ACC112 (cell line): Measurements from ENCODE around the gene ELAVL3.
"Not testable (repeated sequence)": the region's sequence is repeated elsewhere in the genome, so short reads cannot be mapped to it uniquely, and the experiment has no call there.

ENCODE experiments used
- H2AFZ ChIP-seq: fragments of 200-600 bp; sonication (generic); one replicate; pipeline ENCODE4 v1.6.0; 2017; ENCODE audit warnings: antibody characterized with exemption, low read length; ENCODE audit not compliant: unreplicated experiment
- H3K27ac ChIP-seq: fragments of 200-600 bp; sonication (generic); 2 replicates; pipeline ENCODE4 v1.5.1; 2014; ENCODE audit warnings: low read depth, mild to moderate bottlenecking, antibody characterized with exemption, low read length, moderate library complexity
- H3K27me3 ChIP-seq: fragments of 200-600 bp; sonication (generic); 2 replicates; pipeline ENCODE4 v1.6.1; 2014; ENCODE audit warnings: mild to moderate bottlenecking, antibody characterized with exemption, low read length, moderate library complexity, mixed read lengths; ENCODE audit not compliant: insufficient read depth
- H3K36me3 ChIP-seq: fragments of 200-600 bp; sonication (generic); 2 replicates; pipeline ENCODE4 v1.6.1; 2016; ENCODE audit warnings: mild to moderate bottlenecking, antibody characterized with exemption, low read length, moderate library complexity, mixed read lengths; ENCODE audit not compliant: insufficient read depth
- H3K4me1 ChIP-seq: fragments of 200-600 bp; sonication (generic); one replicate; pipeline ENCODE4 v1.6.1; 2016; ENCODE audit warnings: low read length, mixed read lengths; ENCODE audit not compliant: insufficient read depth, unreplicated experiment, control insufficient read depth
- H3K4me3 ChIP-seq: fragments of 200-600 bp; sonication (generic); 2 replicates; pipeline ENCODE4 v1.5.1; 2014; ENCODE audit warnings: mild to moderate bottlenecking, low read depth, low read length
- H3K79me2 ChIP-seq: fragments of 200-600 bp; sonication (generic); one replicate; pipeline ENCODE4 v1.6.0; 2016; ENCODE audit warnings: low read length; ENCODE audit not compliant: control insufficient read depth, unreplicated experiment, insufficient read depth

The ELAVL3 gene

DNA sequence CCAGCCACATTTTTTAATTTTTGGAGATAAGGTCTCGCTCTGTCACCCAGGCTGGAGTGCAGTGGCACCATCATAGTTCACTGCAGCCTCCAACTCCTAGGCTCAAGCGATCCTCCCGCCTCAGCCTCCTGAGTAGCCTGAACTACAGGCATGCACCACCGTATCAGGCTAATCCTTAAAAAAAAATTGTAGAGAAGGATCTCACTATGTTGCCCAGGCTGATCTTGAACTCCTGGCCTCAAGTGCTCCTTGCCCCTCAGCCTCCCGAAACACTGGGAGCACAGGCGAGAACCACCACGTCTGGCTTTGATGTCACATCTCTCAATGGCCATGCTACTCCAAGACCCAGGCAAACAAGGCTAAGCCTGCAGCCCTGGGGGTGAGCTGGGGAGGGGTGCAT lies 24.2 kb downstream of the ELAVL3 start:
- no peaks in the 10 kb centered on the region for H3K4me1 ChIP-seq

DNA sequence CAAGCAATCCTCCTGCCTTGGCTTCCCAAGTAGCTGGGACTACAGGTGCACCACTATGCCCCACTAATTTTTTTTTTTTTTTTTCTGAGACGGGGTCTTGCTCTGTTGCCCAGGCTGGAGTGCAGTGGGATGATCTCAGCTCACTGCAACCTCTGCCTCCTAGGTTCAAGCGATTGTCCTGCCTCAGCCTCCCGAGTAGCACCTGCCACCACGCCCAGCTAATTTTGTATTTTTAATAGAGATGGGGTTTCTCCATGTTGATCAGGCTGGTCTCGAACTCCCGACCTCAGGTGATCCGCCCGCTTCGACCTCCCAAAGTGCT lies 25.7 kb downstream of the ELAVL3 start:
- not testable (repeated sequence) for H3K4me1 ChIP-seq, H2AFZ ChIP-seq, H3K36me3 ChIP-seq, H3K4me3 ChIP-seq, H3K27me3 ChIP-seq, H3K27ac ChIP-seq, H3K79me2 ChIP-seq

More for the DNA sequence above, 24.2 kb downstream of the ELAVL3 start:
- no peak overlapping the region for H3K27ac ChIP-seq
- H3K4me3 ChIP-seq: no peak overlapping the region
- H3K27me3 ChIP-seq: no peaks in the 10 kb centered on the region
- no peaks in the 10 kb centered on the region for H3K36me3 ChIP-seq
- no peaks in the 10 kb centered on the region for H3K79me2 ChIP-seq
- H2AFZ ChIP-seq: no peak overlapping the region

DNA sequence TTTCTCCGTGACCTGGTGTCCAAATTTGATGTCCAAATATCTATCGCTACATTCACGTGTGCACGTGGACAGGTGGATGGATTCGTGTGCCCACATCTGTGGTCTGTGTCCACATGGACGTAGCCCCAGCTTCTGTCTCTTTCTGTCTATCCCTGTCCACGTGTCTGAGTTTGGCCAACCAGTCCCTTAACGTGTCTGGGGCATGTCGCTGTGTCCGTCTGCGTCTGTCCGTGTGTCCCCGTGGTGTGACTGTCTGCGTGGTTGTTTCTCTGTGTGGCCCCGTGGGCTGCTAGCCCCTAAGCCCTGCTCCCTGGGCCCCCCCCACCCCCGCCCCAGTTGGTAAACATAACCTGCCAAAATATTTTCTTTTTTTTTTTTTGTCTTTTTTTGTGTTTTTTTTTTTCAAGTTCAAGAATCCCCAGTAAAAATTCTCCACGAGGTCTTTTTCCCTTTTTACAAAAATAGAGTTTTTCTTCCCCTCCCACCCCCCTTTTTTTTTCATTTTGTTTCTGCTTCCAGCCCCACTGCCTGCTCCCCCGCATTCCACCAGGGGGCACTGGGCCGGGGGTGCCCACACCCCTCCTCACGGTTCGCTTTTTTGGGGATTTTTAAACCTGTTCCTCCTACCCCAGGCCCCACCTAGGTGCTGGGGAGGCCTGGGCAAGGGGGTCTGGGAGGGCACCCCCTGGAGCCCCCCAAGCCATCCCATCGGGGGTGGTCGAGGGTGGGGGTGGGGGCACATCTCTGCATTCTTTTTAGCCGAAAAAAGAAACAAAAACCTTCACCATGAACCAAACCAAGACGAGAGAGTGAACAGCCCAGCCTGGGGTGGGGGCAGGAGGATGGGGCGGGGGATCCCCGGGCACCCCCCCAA lies 27.1 kb downstream of the ELAVL3 start:
- Histone ChIP-seq H3K79me2 (no peaks in the 10 kb centered on the region), H3K4me1 (no peaks in the 10 kb centered on the region), H2AFZ (no peak overlapping the region), H3K4me3 (no peak overlapping the region), H3K36me3 (no peaks in the 10 kb centered on the region), H3K27me3 (no peaks in the 10 kb centered on the region), H3K27ac (no peak overlapping the region)

DNA sequence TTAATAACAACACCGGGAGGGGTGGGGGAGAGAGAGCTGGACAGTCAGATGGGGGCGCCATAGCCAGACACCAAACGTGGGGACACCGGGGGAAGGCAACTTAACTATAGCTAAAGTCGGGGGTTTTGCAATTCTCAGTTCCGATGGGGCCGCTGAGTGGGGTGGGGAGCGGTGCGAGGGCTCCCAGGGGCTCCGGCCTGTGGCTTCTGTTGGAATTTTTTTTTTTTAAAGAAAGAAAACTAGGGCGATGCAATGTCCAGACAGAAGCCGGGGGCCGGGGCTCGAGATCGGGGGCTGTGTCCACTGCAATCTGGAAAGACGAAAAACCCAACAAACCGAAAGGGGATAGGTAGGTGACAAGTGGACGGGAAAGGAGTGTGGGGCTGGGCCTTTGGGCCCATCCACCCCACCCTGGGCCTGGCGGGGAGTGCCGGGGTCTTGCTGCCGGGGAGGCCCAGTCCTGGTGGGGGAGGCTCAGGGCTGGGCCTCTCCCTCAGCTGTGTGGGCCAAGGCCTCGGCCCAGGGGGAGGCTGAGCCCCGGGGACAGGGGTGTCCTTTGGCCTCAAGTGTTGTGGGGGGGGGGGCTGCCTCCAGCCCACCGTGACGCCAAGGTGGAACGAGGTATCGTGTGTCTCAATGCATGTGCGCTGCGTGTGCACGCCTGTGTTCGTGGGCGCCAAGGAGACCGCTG lies 28.1 kb downstream of the ELAVL3 start:
- Histone ChIP-seq H3K79me2 (no peaks in the 10 kb centered on the region), H2AFZ (no peak overlapping the region), H3K4me3 (no peak overlapping the region), H3K27ac (no peak overlapping the region), H3K36me3 (no peaks in the 10 kb centered on the region), H3K27me3 (no peaks in the 10 kb centered on the region), H3K4me1 (no peaks in the 10 kb centered on the region)

DNA sequence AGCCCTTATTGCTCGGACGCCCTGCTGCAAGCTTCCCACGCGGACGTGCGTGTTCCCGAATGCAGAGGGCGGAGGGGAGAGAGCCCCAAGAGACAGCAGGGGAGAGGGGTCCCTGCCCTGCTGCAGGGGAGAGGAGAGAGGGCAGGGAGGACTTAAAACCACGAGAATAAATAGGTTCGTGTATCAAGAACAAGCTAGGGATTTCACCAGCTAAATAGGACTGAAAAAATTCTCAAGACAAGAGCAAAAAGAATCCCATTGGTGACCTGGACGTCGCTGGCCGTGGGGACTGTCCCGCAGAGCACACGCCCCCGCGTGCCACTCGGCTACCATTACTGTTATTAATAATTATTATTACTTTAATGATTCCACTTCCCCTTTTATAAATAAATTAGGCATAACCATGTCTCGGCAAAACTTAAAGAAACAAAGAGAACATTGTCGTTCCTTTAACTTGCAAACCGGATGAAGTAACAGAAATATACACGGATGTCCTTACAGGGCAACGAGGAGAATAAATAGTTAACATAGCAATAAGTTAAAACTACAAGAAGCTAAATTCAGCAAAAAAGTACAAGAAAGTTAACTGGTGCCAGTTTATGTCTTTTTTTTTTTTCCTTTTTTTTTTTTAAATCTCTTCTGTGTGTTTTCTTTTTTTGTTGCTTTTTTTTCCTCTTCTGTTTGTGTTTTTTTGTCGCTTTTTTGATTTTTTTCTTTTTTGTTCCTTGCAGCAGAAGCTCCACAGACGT lies 28.8 kb downstream of the ELAVL3 start:
- Histone ChIP-seq H3K27me3 (no peaks in the 10 kb centered on the region), H3K79me2 (no peaks in the 10 kb centered on the region), H3K4me3 (no peak overlapping the region), H3K4me1 (no peaks in the 10 kb centered on the region), H3K27ac (no peak overlapping the region), H3K36me3 (no peaks in the 10 kb centered on the region), H2AFZ (no peak overlapping the region)

DNA sequence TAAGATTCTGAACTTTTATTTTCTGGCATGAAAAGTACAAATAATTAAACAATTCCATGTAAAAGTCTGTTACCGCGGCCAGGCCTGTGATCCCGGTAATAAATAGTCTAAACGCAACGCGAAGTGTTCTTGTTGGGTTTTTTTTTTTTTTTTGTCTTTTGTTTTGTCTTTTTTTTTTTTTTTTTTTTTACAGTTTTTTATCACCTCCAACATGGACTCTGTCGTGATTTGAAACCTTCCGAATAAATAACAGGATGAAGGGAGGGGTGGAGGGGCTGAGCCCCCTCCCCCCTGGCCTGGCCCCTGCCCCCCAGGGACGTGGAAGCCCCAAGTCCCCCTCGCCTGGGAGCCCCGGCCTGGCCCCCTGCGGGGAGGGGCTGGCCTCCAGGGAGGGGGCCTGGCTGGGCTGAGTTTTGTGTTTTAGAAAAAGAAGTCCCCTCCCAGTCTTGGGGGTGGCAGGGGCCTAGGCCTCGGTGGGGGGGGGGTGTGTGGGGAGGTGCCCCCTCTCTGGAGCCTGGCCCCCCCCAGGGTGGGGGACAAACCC lies 29.4 kb downstream of the ELAVL3 start:
- H3K36me3 ChIP-seq: no peaks in the 10 kb centered on the region
- H3K4me3 ChIP-seq: no peak overlapping the region
- H3K27me3 ChIP-seq: no peaks in the 10 kb centered on the region
- no peak overlapping the region for H2AFZ ChIP-seq
- no peaks in the 10 kb centered on the region for H3K4me1 ChIP-seq
- H3K27ac ChIP-seq: no peak overlapping the region
- no peaks in the 10 kb centered on the region for H3K79me2 ChIP-seq

DNA sequence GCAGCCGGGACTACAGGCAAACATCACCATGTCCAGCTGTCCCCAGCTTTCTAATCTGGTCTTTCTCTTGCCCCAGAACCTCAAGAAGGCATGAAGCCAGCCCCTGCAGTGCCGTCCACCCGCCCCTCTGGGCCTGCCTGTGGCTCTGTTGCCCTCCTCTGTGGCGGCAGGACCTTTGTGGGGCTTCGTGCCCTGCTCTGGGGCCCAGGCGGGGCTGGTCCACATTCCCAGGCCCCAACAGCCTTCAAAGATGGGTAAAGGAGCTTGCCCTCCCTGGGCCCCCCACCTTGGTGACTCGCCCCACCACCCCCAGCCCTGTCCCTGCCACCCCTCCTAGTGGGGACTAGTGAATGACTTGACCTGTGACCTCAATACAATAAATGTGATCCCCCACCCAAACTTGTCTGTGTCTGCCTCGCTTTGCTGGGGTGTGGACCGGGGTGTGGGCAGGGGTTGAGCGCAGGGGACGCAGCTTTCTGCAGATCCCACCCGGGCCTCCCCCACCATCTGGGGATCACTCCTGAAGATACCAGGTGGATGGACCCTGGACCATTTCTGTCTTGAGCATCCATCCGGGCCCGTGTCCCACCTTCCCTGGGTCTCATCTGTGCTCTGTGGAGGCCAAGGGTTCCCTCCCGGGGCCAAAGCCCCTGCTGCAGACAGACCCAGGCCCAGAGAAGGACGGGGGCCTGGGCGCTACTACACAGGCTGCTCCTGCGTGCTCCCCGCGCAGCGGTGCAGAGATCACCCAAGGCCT lies 30.1 kb downstream of the ELAVL3 start:
- Histone ChIP-seq H2AFZ (no peak overlapping the region), H3K4me3 (no peak overlapping the region), H3K27ac (no peak overlapping the region), H3K4me1 (no peaks in the 10 kb centered on the region), H3K36me3 (no peaks in the 10 kb centered on the region), H3K79me2 (no peaks in the 10 kb centered on the region), H3K27me3 (no peaks in the 10 kb centered on the region)

DNA sequence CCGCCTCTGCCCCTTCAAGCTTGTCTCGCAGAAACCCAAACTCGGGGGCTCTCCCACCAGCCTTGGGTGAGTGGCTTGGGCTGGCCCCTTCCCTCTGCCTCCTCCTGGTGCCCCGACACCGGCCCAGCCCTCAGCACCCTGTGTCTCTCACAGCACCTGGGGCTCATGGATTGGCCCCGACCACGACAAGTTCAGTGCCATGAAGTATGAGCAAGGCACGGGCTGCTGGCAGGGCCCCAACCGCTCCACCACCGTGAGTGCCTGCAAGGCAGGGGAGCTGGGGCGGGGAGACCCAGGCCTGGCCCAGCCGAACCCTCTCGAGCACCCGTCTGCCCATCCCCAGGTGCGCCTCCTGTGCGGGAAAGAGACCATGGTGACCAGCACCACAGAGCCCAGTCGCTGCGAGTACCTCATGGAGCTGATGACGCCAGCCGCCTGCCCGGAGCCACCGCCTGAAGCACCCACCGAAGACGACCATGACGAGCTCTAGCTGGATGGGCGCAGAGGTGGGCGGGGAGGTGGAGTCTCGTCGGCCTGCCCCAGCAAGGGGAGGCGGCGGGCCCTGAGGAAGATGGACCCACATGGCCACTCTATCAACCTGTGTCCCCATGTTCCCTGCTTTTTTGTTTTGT lies 31.8 kb downstream of the ELAVL3 start:
- Histone ChIP-seq H3K4me3 (no peak overlapping the region), H3K36me3 (no peaks in the 10 kb centered on the region), H2AFZ (no peak overlapping the region), H3K27ac (no peak overlapping the region), H3K4me1 (peaks cover 4% of the 10 kb centered on the region), H3K27me3 (no peaks in the 10 kb centered on the region), H3K79me2 (no peaks in the 10 kb centered on the region)

DNA sequence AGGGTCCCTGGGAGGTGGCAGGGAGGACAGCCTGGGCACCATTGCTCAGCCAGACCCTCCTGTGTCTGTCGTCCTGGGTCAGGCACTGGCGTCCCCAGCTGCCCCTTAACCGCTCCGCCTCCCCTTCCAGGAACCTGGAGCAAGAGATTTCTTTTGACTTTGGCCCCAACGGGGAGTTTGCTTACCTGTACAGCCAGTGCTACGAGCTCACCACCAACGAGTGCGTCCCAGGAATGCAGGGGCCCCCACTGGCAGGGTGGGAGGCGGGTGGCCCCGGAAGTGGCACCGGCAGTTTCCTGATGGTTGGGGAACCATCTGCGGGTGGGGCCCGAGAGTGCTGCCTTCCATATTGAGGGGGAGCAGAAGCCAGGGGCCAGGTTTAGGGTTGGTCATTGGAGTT lies 32.4 kb downstream of the ELAVL3 start:
- H3K79me2 ChIP-seq: no peaks in the 10 kb centered on the region
- H3K4me1 ChIP-seq: peaks cover 5% of the 10 kb centered on the region
- H3K27ac ChIP-seq: no peak overlapping the region
- no peak overlapping the region for H3K4me3 ChIP-seq
- H2AFZ ChIP-seq: no peak overlapping the region
- no peaks in the 10 kb centered on the region for H3K27me3 ChIP-seq
- H3K36me3 ChIP-seq: no peaks in the 10 kb centered on the region
